NCI-H2171 (cell line): Measurements from ENCODE around the gene WDPCP.
"Not testable (repeated sequence)": the region's sequence is repeated elsewhere in the genome, so short reads cannot be mapped to it uniquely, and the experiment has no call there.

Experiments
- DNase-seq: peaks from one replicate; lab custom pipeline; 2025; lab: John Stamatoyannopoulos, UW

WDPCP gene

GRCh38 chr2:63539416-63540162 is 48.7 kb downstream of the WDPCP start:
- DNase-seq: no peak

- DNase-seq: no peak
Measured at GRCh38 chr2:63538390-63538789, 49.9 kb downstream of the WDPCP start.

- DNase-seq: no peak
Measured at GRCh38 chr2:63537306-63537705, 51.0 kb downstream of the WDPCP start.

GRCh38 chr2:63530704-63531279 is 57.5 kb downstream of the WDPCP start:
- no peak for DNase-seq

GRCh38 chr2:63525905-63526304 is 62.4 kb downstream of the WDPCP start:
- no peak for DNase-seq

- DNase-seq: no peak
Measured at GRCh38 chr2:63522950-63523349, 65.3 kb downstream of the WDPCP start.

GRCh38 chr2:63520793-63521192 is 67.5 kb downstream of the WDPCP start:
- no peak for DNase-seq

- no peak for DNase-seq
Measured at GRCh38 chr2:63514781-63515180, 73.5 kb downstream of the WDPCP start.

GRCh38 chr2:63514237-63514716 is 74.0 kb downstream of the WDPCP start:
- no peak for DNase-seq

- no peak for DNase-seq
Measured at GRCh38 chr2:63506320-63506719, 82.0 kb downstream of the WDPCP start.

GRCh38 chr2:63503818-63504217 is 84.5 kb downstream of the WDPCP start:
- no peak for DNase-seq

- no peak for DNase-seq
Measured at GRCh38 chr2:63500398-63500797, 87.9 kb downstream of the WDPCP start.

- DNase-seq: no peak
Measured at GRCh38 chr2:63497576-63497975, 90.7 kb downstream of the WDPCP start.

- no peak for DNase-seq
Measured at GRCh38 chr2:63494968-63495367, 93.3 kb downstream of the WDPCP start.

- DNase-seq: no peak
Measured at GRCh38 chr2:63494100-63494499, 94.2 kb downstream of the WDPCP start.

- DNase-seq: no peak
Measured at GRCh38 chr2:63488118-63488713, 100.1 kb downstream of the WDPCP start.

GRCh38 chr2:63486861-63487290 is 101.4 kb downstream of the WDPCP start:
- DNase-seq: no peak

- no peak for DNase-seq
Measured at GRCh38 chr2:63484901-63485300, 103.4 kb downstream of the WDPCP start.

GRCh38 chr2:63484481-63484880 is 103.8 kb downstream of the WDPCP start:
- no peak for DNase-seq

GRCh38 chr2:63477686-63478085 is 110.6 kb downstream of the WDPCP start:
- DNase-seq: no peak

- not testable (repeated sequence) for DNase-seq
Measured at GRCh38 chr2:63469313-63469712, 119.0 kb downstream of the WDPCP start.

GRCh38 chr2:63465633-63466032 is 122.6 kb downstream of the WDPCP start:
- DNase-seq: no peak

GRCh38 chr2:63463142-63463541 is 125.1 kb downstream of the WDPCP start:
- no peak for DNase-seq
